C1 segment of cervical spinal cord (tissue), 14 donors: Measurements from ENCODE around the gene AHNAK.

ENCODE experiments used
- DNase-seq, 14 donors: peaks; one replicate each; lab custom pipeline; 2025; lab: John Stamatoyannopoulos, UW

The AHNAK gene

GRCh38 chr11:62439785-62440602, 106.6 kb downstream of the AHNAK start:
- DNase-seq: no peak

- no peak for DNase-seq
Observed at GRCh38 chr11:62438641-62439040, 108.0 kb downstream of the AHNAK start.

GRCh38 chr11:62437616-62438015, 109.0 kb downstream of the AHNAK start:
- DNase-seq: no peak

- peak in 1 of 14 donors; percentile 13 for DNase-seq
Observed at GRCh38 chr11:62435846-62436660, 110.6 kb downstream of the AHNAK start.

- no peak for DNase-seq
Observed at GRCh38 chr11:62433904-62434276, 112.7 kb downstream of the AHNAK start.

GRCh38 chr11:62433141-62433903, 113.3 kb downstream of the AHNAK start:
- no peak for DNase-seq

- DNase-seq: no peak
Observed at GRCh38 chr11:62432695-62433094, 113.9 kb downstream of the AHNAK start.

GRCh38 chr11:62431171-62431901, 115.3 kb downstream of the AHNAK start:
- DNase-seq: no peak

- DNase-seq: no peak
Observed at GRCh38 chr11:62430425-62430824, 116.2 kb downstream of the AHNAK start.

- DNase-seq: no peak
Observed at GRCh38 chr11:62428871-62429560, 117.6 kb downstream of the AHNAK start.

- no peak for DNase-seq
Observed at GRCh38 chr11:62427630-62428233, 118.9 kb downstream of the AHNAK start.

GRCh38 chr11:62423012-62423411, 123.6 kb downstream of the AHNAK start:
- no peak for DNase-seq

GRCh38 chr11:62421996-62422395, 124.6 kb downstream of the AHNAK start:
- DNase-seq: no peak

GRCh38 chr11:62420882-62421281, 125.7 kb downstream of the AHNAK start:
- no peak for DNase-seq

- no peak for DNase-seq
Observed at GRCh38 chr11:62419943-62420342, 126.7 kb downstream of the AHNAK start.

GRCh38 chr11:62419314-62419929, 127.2 kb downstream of the AHNAK start:
- DNase-seq: no peak

- DNase-seq: no peak
Observed at GRCh38 chr11:62418733-62419132, 127.9 kb downstream of the AHNAK start, which contains the start of gene SCGB1A1. Gene SCGB1A1 (plus strand): TSS chr11:62419033. CDS start chr11:62419096, 63 bp downstream.

- no peak for DNase-seq
Observed at GRCh38 chr11:62418136-62418535, 128.5 kb downstream of the AHNAK start.

- no peak for DNase-seq
Observed at GRCh38 chr11:62416596-62416995, 130.0 kb downstream of the AHNAK start.
